ENCODE data around the gene SMIM26.

DNA sequence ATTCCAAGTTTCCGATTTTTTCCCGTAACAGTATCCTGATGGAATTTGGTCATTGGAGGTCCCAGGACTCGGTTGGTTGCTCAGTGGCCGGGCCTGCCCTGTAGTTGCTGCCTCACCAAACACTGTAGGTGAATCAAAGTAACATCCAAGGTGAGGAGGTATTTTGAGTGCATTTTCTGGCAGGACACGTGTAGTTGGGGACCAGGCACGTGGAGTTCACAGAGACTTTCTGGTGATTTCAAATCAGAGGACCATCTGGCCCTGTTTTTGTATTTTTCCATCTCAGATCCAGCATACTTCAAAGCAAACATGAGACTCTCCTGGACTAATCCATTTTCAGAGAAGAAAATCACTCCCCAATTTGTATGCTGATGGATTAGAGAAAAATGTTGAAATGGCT is 10.7 kb downstream of the SMIM26 start:
- no peak for TF ChIP-seq TAF1 (IDR thresholded peaks at IDR 0.05; ENCODE audit: low read depth, low read length)
- no peak for TF ChIP-seq POLR2AphosphoS5 (IDR thresholded peaks at IDR 0.05; ENCODE audit: low read depth, low read length)
- TF ChIP-seq POLR2A (IDR thresholded peaks at IDR 0.05; ENCODE audit: low read depth, low read length): no peak

Measured in GM12891 (cell line).